Transverse colon (tissue), 4 donors: ENCODE results near the gene PSMA5.

ENCODE experiments used
- EP300 ChIP-seq: sonication (generic); formaldehyde crosslinking; IDR thresholded peaks from one replicate; pipeline ENCODE4 v1.6.1; 2017; ENCODE audit warnings: antibody characterized with exemption, low read depth
- POLR2A ChIP-seq: fragments of 450-650 bp; IDR thresholded peaks from one replicate; pipeline ENCODE4 v1.6.1; 2016; ENCODE audit warnings: antibody characterized with exemption, mild to moderate bottlenecking, moderate library complexity
- POLR2AphosphoS5 ChIP-seq, 3 donors: sonication (generic); formaldehyde crosslinking; IDR thresholded peaks; one replicate each; pipeline ENCODE4 v1.6.1; 2016; ENCODE audit warnings: antibody characterized with exemption in 3 of 3
- TF ChIP-seq, protein P1 (sequence below), 5 experiments: fragments of 200-600 bp in 3 of 5; fragments of 450-650 bp in 2 of 5; sonication (generic) in 3 of 5; IDR thresholded peaks; 1 replicate in 2 of 5; 2 replicates in 3 of 5; pipeline ENCODE4 v1.5.1; 2016 to 2017; ENCODE audit warnings: antibody characterized with exemption in 5 of 5, inconsistent platforms in 3 of 5, mild to moderate bottlenecking in 2 of 5, moderate library complexity in 1 of 5

DNA sequence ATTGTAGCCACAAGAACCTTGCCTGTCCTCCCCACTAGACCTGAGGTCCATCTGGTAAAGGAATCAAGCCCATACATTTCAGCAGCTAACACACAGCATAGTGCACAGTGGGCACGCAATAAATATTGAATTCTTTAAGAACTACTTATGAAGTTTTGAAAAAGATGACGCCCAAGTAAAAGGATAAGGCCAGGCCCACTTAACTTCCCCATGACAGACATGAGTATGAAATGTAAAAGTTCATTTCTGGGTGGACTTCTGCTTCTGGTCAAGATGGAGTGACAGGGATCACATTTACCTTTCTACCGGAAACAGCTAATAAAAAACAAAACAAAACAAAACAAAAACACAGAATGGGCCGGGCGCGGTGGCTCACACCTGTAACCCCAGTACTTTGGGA, 54.0 kb downstream of the PSMA5 start:
- no peak for TF ChIP-seq POLR2A
- TF ChIP-seq, protein P1, sequence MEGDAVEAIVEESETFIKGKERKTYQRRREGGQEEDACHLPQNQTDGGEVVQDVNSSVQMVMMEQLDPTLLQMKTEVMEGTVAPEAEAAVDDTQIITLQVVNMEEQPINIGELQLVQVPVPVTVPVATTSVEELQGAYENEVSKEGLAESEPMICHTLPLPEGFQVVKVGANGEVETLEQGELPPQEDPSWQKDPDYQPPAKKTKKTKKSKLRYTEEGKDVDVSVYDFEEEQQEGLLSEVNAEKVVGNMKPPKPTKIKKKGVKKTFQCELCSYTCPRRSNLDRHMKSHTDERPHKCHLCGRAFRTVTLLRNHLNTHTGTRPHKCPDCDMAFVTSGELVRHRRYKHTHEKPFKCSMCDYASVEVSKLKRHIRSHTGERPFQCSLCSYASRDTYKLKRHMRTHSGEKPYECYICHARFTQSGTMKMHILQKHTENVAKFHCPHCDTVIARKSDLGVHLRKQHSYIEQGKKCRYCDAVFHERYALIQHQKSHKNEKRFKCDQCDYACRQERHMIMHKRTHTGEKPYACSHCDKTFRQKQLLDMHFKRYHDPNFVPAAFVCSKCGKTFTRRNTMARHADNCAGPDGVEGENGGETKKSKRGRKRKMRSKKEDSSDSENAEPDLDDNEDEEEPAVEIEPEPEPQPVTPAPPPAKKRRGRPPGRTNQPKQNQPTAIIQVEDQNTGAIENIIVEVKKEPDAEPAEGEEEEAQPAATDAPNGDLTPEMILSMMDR (IDR thresholded peaks at IDR 0.05): no peak
- TF ChIP-seq EP300: no peak
- no peak for TF ChIP-seq POLR2AphosphoS5 (IDR thresholded peaks at IDR 0.05)
